GM12878 (cell line): ENCODE data around the gene PRTN3.

Experiments used
- GABPA ChIP-seq: IDR thresholded peaks from 2 replicates; pipeline ENCODE4 v1.6.1; 2014; ENCODE audit warnings: antibody characterized with exemption, low read depth, mild to moderate bottlenecking, inconsistent platforms
- MYC ChIP-seq: IDR thresholded peaks from 2 replicates; pipeline ENCODE4 v1.6.1; 2011; ENCODE audit warnings: mild to moderate bottlenecking, low read length, moderate library complexity, inconsistent platforms; ENCODE audit not compliant: insufficient read depth, insufficient replicate concordance, insufficient read length, severe bottlenecking
- POLR2A ChIP-seq: IDR thresholded peaks from 2 replicates; pipeline ENCODE4 v1.6.1; 2011; ENCODE audit warnings: low read depth, mild to moderate bottlenecking, low read length
- ZNF207 ChIP-seq: fragments of 450-650 bp; IDR thresholded peaks from 2 replicates; pipeline ENCODE4 v1.6.1; 2014; ENCODE audit warnings: antibody characterized with exemption, mild to moderate bottlenecking, borderline replicate concordance
- TF ChIP-seq, protein P1 (sequence below), 3 experiments: IDR thresholded peaks in 2 of 3; conservative IDR thresholded peaks in 1 of 3; 2 replicates each; pipeline ENCODE4 v1.5.1; 2011; ENCODE audit warnings: low read depth in 3 of 3, low read length in 3 of 3, mild to moderate bottlenecking in 3 of 3, control low read depth in 2 of 3, moderate library complexity in 2 of 3, inconsistent platforms in 1 of 3, mixed read lengths in 1 of 3; ENCODE audit not compliant: control insufficient read depth in 2 of 3, insufficient read depth in 1 of 3; ENCODE audit errors: extremely low read depth in 1 of 3
- TF ChIP-seq, protein P2 (sequence below): IDR thresholded peaks from 2 replicates; pipeline ENCODE4 v1.6.1; 2012; ENCODE audit warnings: low read depth, low read length, improper control_type of control experiment
- TF ChIP-seq, protein P3 (sequence below): IDR thresholded peaks from 2 replicates; pipeline ENCODE4 v1.6.1; 2011; ENCODE audit warnings: mild to moderate bottlenecking, low read depth, low read length, moderate library complexity; ENCODE audit not compliant: insufficient replicate concordance

DNA sequence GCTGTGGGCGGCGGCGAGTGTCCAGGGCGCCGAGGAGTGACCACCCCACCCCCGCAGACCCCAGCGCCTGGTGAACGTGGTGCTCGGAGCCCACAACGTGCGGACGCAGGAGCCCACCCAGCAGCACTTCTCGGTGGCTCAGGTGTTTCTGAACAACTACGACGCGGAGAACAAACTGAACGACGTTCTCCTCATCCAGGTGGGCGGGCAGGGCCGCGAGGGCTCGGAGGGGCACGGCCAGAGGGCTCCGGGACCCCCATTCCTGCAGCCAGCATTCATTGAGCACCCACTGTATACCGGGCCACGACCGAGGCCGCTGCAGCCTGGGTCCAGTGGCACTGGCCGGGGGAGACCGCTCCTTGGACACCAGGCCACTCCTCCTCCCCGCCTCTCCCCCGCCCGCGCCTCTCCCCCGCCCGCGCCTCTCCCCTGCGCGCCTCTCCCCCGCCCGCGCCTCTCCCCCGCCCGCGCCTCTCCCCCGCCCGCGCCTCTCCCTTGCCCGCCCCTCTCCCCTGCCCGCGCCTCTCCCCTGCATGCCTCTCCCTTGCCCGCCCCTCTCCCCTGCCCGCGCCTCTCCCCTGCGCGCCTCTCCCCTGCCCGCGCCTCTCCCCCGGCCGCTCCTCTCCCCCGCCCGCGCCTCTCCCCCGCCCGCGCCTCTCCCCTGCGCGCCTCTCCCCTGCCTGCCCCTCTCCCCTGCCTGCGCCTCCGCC lies 3.2 kb downstream of the PRTN3 start:
- no peak for TF ChIP-seq POLR2A
- TF ChIP-seq GABPA = no peak
- TF ChIP-seq, protein P1, sequence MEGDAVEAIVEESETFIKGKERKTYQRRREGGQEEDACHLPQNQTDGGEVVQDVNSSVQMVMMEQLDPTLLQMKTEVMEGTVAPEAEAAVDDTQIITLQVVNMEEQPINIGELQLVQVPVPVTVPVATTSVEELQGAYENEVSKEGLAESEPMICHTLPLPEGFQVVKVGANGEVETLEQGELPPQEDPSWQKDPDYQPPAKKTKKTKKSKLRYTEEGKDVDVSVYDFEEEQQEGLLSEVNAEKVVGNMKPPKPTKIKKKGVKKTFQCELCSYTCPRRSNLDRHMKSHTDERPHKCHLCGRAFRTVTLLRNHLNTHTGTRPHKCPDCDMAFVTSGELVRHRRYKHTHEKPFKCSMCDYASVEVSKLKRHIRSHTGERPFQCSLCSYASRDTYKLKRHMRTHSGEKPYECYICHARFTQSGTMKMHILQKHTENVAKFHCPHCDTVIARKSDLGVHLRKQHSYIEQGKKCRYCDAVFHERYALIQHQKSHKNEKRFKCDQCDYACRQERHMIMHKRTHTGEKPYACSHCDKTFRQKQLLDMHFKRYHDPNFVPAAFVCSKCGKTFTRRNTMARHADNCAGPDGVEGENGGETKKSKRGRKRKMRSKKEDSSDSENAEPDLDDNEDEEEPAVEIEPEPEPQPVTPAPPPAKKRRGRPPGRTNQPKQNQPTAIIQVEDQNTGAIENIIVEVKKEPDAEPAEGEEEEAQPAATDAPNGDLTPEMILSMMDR (IDR thresholded peaks at IDR 0.05 in 2 of 3, conservative IDR thresholded peaks at IDR 0.05 in 1 of 3; ENCODE audit: control insufficient read depth in 2 of 3, extremely low read depth in 1 of 3, insufficient read depth in 1 of 3, low read depth in 3 of 3, low read length in 3 of 3) = no peak
- no peak for TF ChIP-seq MYC
- no peak for TF ChIP-seq ZNF207
- TF ChIP-seq, protein P2, sequence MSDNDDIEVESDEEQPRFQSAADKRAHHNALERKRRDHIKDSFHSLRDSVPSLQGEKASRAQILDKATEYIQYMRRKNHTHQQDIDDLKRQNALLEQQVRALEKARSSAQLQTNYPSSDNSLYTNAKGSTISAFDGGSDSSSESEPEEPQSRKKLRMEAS = no peak
- TF ChIP-seq, protein P3, sequence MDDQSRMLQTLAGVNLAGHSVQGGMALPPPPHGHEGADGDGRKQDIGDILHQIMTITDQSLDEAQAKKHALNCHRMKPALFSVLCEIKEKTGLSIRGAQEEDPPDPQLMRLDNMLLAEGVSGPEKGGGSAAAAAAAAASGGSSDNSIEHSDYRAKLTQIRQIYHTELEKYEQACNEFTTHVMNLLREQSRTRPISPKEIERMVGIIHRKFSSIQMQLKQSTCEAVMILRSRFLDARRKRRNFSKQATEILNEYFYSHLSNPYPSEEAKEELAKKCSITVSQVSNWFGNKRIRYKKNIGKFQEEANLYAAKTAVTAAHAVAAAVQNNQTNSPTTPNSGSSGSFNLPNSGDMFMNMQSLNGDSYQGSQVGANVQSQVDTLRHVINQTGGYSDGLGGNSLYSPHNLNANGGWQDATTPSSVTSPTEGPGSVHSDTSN = no peak
